Measurements from ENCODE around the gene MAP4K5.

- TF ChIP-seq POLR2A (IDR thresholded peaks at IDR 0.05) (no peak), POLR2AphosphoS5 (IDR thresholded peaks at IDR 0.05) (no peak), CTCF (IDR thresholded peaks at IDR 0.05) (no peak), EP300 (IDR thresholded peaks at IDR 0.05; ENCODE audit: low read depth) (no peak)
Observed at GRCh38 chr14:50541159-50541567, 8.8 kb upstream of the MAP4K5 start.

All from transverse colon (tissue), 4 donors.